OCI-LY3 (cell line): ENCODE results near the gene PTAFR.

Source experiments
- H2AFZ ChIP-seq: fragments of 200-600, 300-600 bp; shearing (Covaris generic); 2 replicates; pipeline ENCODE4 v1.6.0; 2014; ENCODE audit warnings: antibody characterized with exemption, low read depth, low read length
- H3K27ac ChIP-seq: fragments of 200-600, 300-600 bp; sonication (generic); 2 replicates; pipeline ENCODE4 v1.5.1; 2014; ENCODE audit warnings: mild to moderate bottlenecking, low read length, moderate library complexity, mixed read lengths
- H3K27me3 ChIP-seq: fragments of 200-600, 300-600 bp; sonication (generic); 2 replicates; pipeline ENCODE4 v1.6.1; 2014; ENCODE audit warnings: low read depth, low read length, mixed read lengths
- H3K36me3 ChIP-seq: fragments of 200-600, 300-600 bp; sonication (generic); replicated peaks from 2 replicates; pipeline ENCODE3; 2014; ENCODE audit warnings: low read depth, low read length, mixed read lengths
- H3K4me1 ChIP-seq: fragments of 300-600, 200-600 bp; sonication (generic); 2 replicates; pipeline ENCODE4 v1.6.1; 2014; ENCODE audit warnings: low read length, mixed read lengths
- H3K4me2 ChIP-seq: fragments of 200-600, 300-600 bp; sonication (generic); 2 replicates; pipeline ENCODE4 v1.6.1; 2014; ENCODE audit warnings: low read length, mixed read lengths
- H3K4me3 ChIP-seq: fragments of 300-600, 200-600 bp; sonication (generic); 2 replicates; pipeline ENCODE4 v1.5.1; 2014; ENCODE audit warnings: antibody characterized with exemption, mild to moderate bottlenecking, low read length, moderate library complexity
- H3K79me2 ChIP-seq: fragments of 300-600, 200-600 bp; shearing (Covaris generic); 2 replicates; pipeline ENCODE4 v1.6.1; 2014; ENCODE audit warnings: mild to moderate bottlenecking, low read length, mixed read lengths
- H3K9ac ChIP-seq: fragments of 300-600, 200-600 bp; shearing (Covaris generic); 2 replicates; pipeline ENCODE4 v1.6.0; 2014; ENCODE audit warnings: mild to moderate bottlenecking, low read length, moderate library complexity
- H3K9me3 ChIP-seq: fragments of 200-600, 300-600 bp; shearing (Covaris generic); 2 replicates; pipeline ENCODE4 v1.6.1; 2014; ENCODE audit warnings: low read length, mixed read lengths; ENCODE audit not compliant: insufficient read depth
- H4K20me1 ChIP-seq: fragments of 200-600, 300-600 bp; sonication (generic); 2 replicates; pipeline ENCODE4 v1.6.1; 2016; ENCODE audit warnings: low read length, mixed read lengths; ENCODE audit not compliant: insufficient read depth
- CTCF ChIP-seq: fragments of 200-600, 300-600 bp; sonication (generic); IDR thresholded peaks from 2 replicates; pipeline ENCODE4 v1.5.1; 2014; ENCODE audit warnings: antibody characterized with exemption, low read length, low read depth
- EZH2phosphoT487 ChIP-seq: fragments of 200-600 bp; shearing (Covaris generic); IDR thresholded peaks from 2 replicates; pipeline ENCODE4 v1.6.1; 2018; ENCODE audit warnings: antibody characterized with exemption, mixed run types, low read depth

The PTAFR gene

DNA sequence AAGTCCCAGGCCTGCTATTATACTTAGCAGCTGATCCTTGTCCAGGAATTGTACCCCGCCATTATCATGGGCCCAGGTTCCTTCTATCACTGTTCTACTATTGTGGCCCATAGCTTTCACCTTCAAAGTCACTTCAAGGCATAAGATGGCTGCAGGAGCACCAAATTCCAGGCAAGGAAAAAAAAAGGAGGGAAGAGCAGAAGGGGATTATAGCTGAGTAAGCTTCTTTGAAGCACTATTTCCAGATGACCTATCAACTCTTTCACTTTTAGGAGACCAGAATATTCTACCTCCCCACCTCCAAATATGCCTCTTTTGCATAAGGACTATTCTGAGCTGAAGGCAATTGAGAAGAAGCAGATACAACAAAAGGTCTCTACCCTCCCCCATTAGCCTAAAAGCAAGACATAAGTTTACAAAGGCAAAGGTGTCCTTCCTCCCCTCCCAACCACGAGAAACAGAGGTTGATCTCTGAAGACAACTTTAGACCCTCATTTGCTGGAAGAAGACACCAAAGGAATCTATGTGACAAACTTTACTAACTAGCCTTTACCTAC, 41.8 kb downstream of the PTAFR start:
- Histone ChIP-seq H3K4me1 (peaks cover 31% of the 10 kb centered on the region), H3K36me3 (no peaks in the 10 kb centered on the region), H3K79me2 (no peaks in the 10 kb centered on the region), H3K27me3 (peaks cover 12% of the 10 kb centered on the region; the same call in 1 of the 2 replicates), H3K27ac (no peak overlapping the region), H3K4me2 (no peak overlapping the region), H3K9me3 (no peaks in the 10 kb centered on the region), H2AFZ (no peak overlapping the region), H3K4me3 (no peak overlapping the region), H4K20me1 (no peaks in the 10 kb centered on the region), H3K9ac (no peak overlapping the region)
- TF ChIP-seq CTCF (no peak), EZH2phosphoT487 (no peak)

- no peak overlapping the region for H3K9ac ChIP-seq
- no peak overlapping the region for H2AFZ ChIP-seq
- no peak overlapping the region for H3K27ac ChIP-seq
- no peaks in the 10 kb centered on the region for H3K36me3 ChIP-seq
- no peaks in the 10 kb centered on the region for H3K79me2 ChIP-seq
- no peaks in the 10 kb centered on the region for H4K20me1 ChIP-seq
- no peak overlapping the region for H3K4me2 ChIP-seq
- TF ChIP-seq CTCF (no peak), EZH2phosphoT487 (no peak)
- peaks cover 7% of the 10 kb centered on the region; the same call in 1 of the 2 replicates for H3K27me3 ChIP-seq
- no peak overlapping the region for H3K4me3 ChIP-seq
- peaks cover 22% of the 10 kb centered on the region for H3K4me1 ChIP-seq
- H3K9me3 ChIP-seq: no peaks in the 10 kb centered on the region
Observed at GRCh38 chr1:28132171-28133167, 44.0 kb downstream of the PTAFR start.

- no peaks in the 10 kb centered on the region for H4K20me1 ChIP-seq
- no peaks in the 10 kb centered on the region for H3K79me2 ChIP-seq
- H3K4me3 ChIP-seq: no peak overlapping the region
- H3K4me1 ChIP-seq: peaks cover 29% of the 10 kb centered on the region
- no peak for TF ChIP-seq CTCF
- no peak for TF ChIP-seq EZH2phosphoT487
- no peak overlapping the region for H3K27ac ChIP-seq
- H3K9me3 ChIP-seq: no peaks in the 10 kb centered on the region
- H3K36me3 ChIP-seq: no peaks in the 10 kb centered on the region
- H3K4me2 ChIP-seq: no peak overlapping the region
- H2AFZ ChIP-seq: no peak overlapping the region
- no peak overlapping the region for H3K9ac ChIP-seq
- peaks cover 7% of the 10 kb centered on the region; the same call in 1 of the 2 replicates for H3K27me3 ChIP-seq
Observed at GRCh38 chr1:28130901-28131300, 45.6 kb downstream of the PTAFR start.

- Histone ChIP-seq H3K4me3 (no peak overlapping the region), H3K4me2 (no peak overlapping the region), H3K9ac (no peak overlapping the region), H3K36me3 (no peaks in the 10 kb centered on the region), H3K27me3 (peaks cover 7% of the 10 kb centered on the region; the same call in 1 of the 2 replicates), H4K20me1 (no peaks in the 10 kb centered on the region), H3K27ac (no peak overlapping the region), H3K79me2 (no peaks in the 10 kb centered on the region), H2AFZ (no peak overlapping the region), H3K9me3 (no peaks in the 10 kb centered on the region), H3K4me1 (peaks cover 23% of the 10 kb centered on the region)
- TF ChIP-seq EZH2phosphoT487 (no peak), CTCF (no peak)
Observed at GRCh38 chr1:28129150-28129549, 47.3 kb downstream of the PTAFR start.
